NB4 (cell line): ENCODE data around the gene AMELX.

ENCODE experiments used
- DNase-seq: peaks from one replicate; pipeline ENCODE4 v3.0.0; 2010; ENCODE audit warnings: low read depth
- H3K4me3 ChIP-seq: one replicate; pipeline ENCODE4 v1.5.1; 2011; ENCODE audit warnings: mild to moderate bottlenecking, low read depth, low read length, moderate library complexity
- MYC ChIP-seq: IDR thresholded peaks from 2 replicates; pipeline ENCODE4 v1.6.1; 2011; ENCODE audit warnings: low read depth, low read length
- POLR2A ChIP-seq: IDR thresholded peaks from 2 replicates; pipeline ENCODE4 v1.6.1; 2011; ENCODE audit warnings: mild to moderate bottlenecking; ENCODE audit not compliant: insufficient read length; ENCODE audit errors: extremely low read depth
- TF ChIP-seq, protein P1 (sequence below): IDR thresholded peaks from 2 replicates; pipeline ENCODE4 v1.6.1; 2011; ENCODE audit warnings: low read depth, low read length
- TF ChIP-seq, protein P2 (sequence below): IDR thresholded peaks from one replicate; pipeline ENCODE4 v1.5.1; 2012; ENCODE audit warnings: low read depth, low read length

AMELX gene

DNA sequence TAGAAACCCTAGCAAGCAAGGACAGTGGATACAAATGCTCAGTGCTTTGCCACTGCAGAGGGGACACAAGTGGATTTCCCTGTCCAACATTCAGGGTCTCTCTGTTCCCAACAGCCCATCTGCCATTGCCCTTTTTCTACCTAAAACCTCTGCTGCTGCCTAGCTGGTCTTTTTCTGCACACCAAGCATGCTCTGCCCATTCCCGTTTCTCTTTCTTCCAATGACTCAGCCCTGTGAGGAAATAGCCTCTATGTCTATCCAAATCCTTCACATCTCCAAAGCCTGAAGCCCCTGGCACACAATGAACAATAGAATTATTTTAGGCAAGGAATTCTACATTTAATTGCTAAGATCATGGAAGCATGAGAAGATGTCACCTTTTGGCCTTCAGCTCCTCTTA, 5.7 kb upstream of the AMELX start:
- TF ChIP-seq, protein P1, sequence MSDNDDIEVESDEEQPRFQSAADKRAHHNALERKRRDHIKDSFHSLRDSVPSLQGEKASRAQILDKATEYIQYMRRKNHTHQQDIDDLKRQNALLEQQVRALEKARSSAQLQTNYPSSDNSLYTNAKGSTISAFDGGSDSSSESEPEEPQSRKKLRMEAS = no peak
- TF ChIP-seq POLR2A (no peak), MYC (no peak)
- TF ChIP-seq, protein P2, sequence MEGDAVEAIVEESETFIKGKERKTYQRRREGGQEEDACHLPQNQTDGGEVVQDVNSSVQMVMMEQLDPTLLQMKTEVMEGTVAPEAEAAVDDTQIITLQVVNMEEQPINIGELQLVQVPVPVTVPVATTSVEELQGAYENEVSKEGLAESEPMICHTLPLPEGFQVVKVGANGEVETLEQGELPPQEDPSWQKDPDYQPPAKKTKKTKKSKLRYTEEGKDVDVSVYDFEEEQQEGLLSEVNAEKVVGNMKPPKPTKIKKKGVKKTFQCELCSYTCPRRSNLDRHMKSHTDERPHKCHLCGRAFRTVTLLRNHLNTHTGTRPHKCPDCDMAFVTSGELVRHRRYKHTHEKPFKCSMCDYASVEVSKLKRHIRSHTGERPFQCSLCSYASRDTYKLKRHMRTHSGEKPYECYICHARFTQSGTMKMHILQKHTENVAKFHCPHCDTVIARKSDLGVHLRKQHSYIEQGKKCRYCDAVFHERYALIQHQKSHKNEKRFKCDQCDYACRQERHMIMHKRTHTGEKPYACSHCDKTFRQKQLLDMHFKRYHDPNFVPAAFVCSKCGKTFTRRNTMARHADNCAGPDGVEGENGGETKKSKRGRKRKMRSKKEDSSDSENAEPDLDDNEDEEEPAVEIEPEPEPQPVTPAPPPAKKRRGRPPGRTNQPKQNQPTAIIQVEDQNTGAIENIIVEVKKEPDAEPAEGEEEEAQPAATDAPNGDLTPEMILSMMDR = no peak
- no peak overlapping the region for H3K4me3 ChIP-seq
- no peak for DNase-seq

DNA sequence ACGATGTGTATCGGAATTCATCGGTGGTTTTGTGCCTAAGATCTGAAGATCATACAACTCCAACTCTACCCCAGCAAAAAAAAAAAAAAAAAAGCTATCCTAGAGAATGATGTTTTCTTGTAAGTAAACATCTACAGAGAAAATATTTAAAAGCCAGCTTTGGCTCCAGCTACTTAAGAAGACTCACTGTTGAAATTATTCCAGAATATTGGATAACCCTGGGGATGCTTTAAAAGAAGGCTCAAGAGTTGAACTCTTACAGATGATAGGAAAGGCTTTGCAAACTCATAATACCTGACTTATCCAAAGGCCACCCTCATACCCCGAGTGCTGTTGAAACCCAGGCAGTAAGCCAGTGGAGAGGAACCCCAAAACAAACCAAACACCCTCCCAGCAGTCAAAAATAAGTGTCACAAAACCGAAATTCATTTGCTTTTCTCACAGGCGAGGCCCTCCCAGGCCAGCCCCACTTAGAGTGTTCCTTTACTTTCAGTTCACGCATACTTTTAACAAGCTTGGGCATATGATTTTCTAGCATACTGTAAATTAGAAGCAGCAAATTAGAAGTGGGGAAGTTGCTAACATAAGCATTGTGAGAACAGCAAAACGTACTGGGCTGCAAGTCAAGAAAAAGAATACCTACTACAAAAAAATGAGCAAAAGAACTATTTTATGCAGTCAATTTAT, 2.7 kb upstream of the AMELX start:
- TF ChIP-seq MYC = no peak
- TF ChIP-seq, protein P1 = no peak
- TF ChIP-seq POLR2A = no peak
- TF ChIP-seq, protein P2 = no peak
- DNase-seq = no peak
- no peak overlapping the region for H3K4me3 ChIP-seq

DNA sequence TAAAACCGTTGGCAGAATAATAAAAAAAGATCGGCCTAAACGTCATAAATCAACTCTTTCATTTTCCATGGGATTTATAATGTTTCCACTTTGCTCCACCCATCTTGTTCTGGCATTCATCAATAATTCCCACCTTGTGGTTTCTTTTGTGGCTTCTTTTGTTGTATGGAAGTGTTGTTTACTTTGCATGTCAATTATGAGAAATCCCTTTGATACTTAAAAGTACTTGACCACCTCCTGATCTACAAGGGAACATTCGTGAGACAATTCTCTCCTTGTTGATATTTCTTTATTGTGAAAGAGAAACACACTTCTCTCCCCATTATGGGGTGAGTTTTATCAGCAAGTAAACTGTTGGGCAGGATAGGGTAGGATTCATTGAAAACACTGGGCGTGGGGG, 2.8 kb downstream of the AMELX start:
- no peak overlapping the region for H3K4me3 ChIP-seq
- DNase-seq = no peak
- TF ChIP-seq MYC = no peak
- TF ChIP-seq, protein P2 = no peak
- no peak for TF ChIP-seq POLR2A
- TF ChIP-seq, protein P1 = no peak

DNA sequence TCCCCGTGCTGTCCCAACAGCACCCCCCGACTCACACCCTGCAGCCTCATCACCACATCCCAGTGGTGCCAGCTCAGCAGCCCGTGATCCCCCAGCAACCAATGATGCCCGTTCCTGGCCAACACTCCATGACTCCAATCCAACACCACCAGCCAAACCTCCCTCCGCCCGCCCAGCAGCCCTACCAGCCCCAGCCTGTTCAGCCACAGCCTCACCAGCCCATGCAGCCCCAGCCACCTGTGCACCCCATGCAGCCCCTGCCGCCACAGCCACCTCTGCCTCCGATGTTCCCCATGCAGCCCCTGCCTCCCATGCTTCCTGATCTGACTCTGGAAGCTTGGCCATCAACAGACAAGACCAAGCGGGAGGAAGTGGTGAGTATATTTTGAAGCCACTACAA, 5.4 kb downstream of the AMELX start:
- no peak overlapping the region for H3K4me3 ChIP-seq
- DNase-seq = no peak
- TF ChIP-seq POLR2A (no peak), MYC (no peak)
- TF ChIP-seq, protein P1 = no peak
- TF ChIP-seq, protein P2 = no peak

DNA sequence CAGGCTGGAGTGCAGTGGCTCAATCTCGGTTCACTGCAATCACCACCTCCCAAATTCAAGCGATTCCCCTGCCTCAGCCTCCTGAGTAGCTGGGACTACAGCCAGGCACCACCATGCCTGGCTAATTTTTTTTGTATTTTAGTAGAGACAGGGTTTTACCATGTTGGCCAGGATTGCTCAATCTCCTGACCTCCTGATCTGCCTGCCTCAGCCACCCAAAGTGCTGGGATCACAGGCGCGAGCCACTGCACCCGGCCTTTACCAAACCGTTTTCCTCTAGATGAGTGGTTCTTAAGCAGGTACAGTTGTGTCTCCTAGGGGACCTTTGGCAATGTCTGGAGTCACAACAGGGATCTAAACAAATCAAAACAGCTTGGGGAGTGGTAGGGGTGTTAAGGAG, 11.6 kb downstream of the AMELX start:
- no peak overlapping the region for H3K4me3 ChIP-seq
- DNase-seq = no peak
- TF ChIP-seq MYC = no peak
- TF ChIP-seq, protein P1 = no peak
- TF ChIP-seq, protein P2 = no peak
- TF ChIP-seq POLR2A = no peak

DNA sequence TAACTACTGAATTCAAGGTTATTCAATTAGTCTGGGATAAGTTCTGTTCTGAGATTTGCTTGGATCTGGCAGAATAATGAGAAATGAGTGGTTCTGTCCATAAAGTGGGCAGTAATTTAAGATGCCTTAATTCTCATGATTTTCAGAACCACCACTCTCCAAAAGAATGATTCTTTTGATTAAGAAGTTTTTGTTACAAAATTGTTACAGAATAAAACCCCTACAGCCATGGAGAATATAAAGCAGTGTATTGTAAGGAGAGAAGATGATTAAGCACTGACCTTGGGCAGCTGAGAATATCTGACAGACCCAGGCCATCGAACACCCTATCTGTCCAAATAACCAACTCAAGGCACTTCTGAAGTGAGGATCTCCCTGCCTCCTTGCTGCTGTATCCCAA, 12.4 kb downstream of the AMELX start:
- TF ChIP-seq, protein P2 = no peak
- TF ChIP-seq POLR2A (no peak), MYC (no peak)
- TF ChIP-seq, protein P1 = no peak
- no peak overlapping the region for H3K4me3 ChIP-seq
- no peak for DNase-seq
